Brain pericyte (primary cell): ENCODE data around the gene TMEM62.

ENCODE experiments used
- DNase-seq: peaks from one replicate; pipeline ENCODE4 v3.0.0-alpha.2; 2012; ENCODE audit warnings: low read depth, low spot score

Gene TMEM62

DNA sequence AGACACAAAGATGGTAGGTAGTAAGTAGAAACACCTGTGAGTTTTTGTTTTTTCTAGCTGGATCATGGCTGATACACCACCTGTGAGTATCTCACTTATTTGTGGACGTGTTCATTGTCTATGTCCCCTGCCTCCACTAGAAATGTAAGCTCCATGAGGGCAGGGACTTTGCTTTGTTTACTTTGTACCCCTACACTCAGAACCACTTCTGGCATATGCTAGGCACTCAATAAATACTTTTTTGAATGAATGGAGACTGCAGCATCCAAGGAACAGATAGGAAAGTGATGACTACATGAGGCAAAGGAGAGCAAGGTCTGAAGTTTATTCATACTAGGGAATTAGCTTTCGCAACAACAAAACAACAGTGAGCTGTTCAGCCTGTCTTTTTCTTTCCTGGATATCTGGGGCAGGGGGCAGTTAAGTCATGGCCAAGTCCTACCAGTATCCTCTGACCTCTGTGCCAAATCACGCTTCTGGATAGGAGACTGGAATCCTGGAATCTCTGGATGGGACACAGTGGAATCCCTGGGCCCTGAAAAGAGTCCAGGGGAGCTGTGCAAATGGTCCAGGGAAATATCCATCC is 99.0 kb downstream of the TMEM62 start:
- no peak for DNase-seq
